IPS-NIHi7 (cell line): ENCODE data around the gene CD79A.

Experiments
- DNase-seq: peaks from one replicate; pipeline ENCODE4 v3.0.0; 2012; ENCODE audit warnings: mixed read lengths; ENCODE audit errors: extremely low spot score

The CD79A gene

GRCh38 chr19:41918653-41919244, 41.7 kb downstream of the CD79A start:
- no peak for DNase-seq

- no peak for DNase-seq
These were observed 43.1 kb downstream of the CD79A start for GRCh38 chr19:41919948-41920712.

GRCh38 chr19:41920882-41921576, 44.0 kb downstream of the CD79A start:
- DNase-seq: no peak

- no peak for DNase-seq
These were observed 44.8 kb downstream of the CD79A start for GRCh38 chr19:41921577-41922576.

- no peak for DNase-seq
These were observed 45.5 kb downstream of the CD79A start for GRCh38 chr19:41922585-41922984.

DNA sequence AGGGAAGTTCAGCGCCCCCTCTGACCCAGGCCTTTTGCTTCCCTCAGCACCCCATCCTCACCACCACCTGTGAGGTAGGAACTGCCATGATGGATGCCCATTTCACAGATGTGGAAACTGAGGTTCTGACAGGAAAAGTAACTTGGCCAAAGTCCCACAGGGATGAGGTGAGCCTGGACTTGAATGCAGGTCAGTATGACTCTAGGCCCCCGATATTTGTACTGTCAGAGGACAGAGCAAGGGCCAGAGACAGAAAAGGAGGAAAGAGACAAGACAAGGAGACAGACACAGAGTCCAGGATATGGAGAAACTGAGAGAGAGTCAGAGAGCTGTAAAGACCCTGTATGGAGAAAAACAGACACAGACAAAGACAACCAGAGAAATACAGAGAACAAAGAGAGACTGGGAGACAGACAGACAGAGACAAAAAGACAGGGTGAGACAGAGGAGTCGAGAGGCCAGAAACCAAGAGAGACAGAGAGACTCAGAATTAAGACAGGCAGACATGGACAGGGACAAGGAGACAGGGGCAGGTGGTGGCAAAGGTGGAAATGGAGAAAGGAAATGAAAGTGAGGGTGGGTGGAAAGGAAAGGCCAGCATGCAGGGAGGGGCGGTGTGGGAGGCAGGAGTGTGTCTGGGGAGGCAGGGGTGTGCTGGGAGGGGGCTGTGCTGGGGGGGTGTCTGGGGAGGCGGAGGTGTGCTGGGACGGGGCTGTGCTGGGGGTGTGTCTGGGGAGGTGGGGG, 46.1 kb downstream of the CD79A start:
- no peak for DNase-seq

GRCh38 chr19:41924151-41925145, 47.4 kb downstream of the CD79A start:
- DNase-seq: no peak

GRCh38 chr19:41925208-41926003, 48.3 kb downstream of the CD79A start:
- DNase-seq: no peak

- no peak for DNase-seq
These were observed 49.1 kb downstream of the CD79A start for GRCh38 chr19:41926028-41926762.

DNA sequence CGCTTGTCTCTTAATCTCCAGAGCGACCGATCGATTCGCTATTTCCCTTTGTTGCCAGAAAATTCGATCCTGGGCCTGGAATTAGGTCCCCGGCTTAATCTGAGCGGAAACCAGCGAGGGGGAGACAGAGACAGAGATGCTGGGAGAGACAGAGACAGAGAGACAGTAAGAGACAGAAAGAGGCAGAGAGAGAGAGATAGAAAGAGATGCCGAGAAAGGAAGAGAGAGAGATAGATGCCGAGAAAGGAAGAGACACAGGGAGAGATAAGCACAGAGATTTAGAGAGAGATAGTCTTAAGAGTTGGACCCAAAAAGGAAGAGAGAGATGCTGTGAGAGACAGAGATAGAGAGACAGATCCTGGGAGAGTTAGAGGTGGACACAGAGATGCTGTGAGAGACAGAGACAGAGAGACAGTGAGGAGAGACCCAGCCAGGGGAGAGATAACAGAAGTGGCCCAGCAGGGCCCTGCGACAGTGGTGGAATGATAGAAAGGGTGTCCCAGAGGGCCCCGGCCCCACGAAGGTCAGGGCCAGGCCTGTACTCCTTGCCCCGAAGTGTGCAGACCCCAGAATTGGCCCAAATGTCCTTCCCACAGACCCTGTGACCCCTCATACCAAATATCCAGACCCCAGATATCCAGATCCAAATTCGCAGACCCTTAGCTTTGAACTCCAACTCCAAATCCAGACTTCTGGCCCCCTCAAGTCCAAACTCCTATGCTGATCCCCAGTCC, 49.9 kb downstream of the CD79A start:
- no peak for DNase-seq

- DNase-seq: peak; percentile 70
These were observed 50.6 kb downstream of the CD79A start for GRCh38 chr19:41927497-41928192.

DNA sequence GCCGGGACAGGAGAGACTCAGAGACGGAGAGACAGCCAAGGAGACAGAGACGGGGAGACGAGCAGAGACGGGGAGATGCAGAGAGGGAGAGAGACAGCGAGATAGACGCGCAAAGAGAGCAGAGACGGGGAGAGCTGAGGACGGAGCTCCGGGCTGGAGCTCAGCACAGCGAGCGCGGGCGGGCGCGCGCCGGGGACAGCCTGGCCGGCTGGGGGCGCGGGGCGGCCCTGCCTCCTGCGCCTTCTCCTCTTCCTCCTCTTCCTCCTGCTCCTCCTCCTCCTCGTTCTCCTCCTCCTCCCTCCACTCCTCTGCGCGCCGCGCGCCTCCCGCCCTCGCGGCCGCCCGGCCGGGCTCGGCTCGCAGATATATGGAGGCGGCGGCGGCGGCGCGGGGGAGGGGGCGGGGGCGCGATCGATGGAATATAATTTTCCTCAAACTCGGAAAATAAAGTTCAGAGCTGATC, 51.2 kb downstream of the CD79A start, which contains the start of gene ERFL:
TSS of gene ERFL (minus strand) at position 229 of the 463 bp plus-strand sequence. CDS start 15,530 bp downstream, outside the sequence.
- DNase-seq: no peak

DNA sequence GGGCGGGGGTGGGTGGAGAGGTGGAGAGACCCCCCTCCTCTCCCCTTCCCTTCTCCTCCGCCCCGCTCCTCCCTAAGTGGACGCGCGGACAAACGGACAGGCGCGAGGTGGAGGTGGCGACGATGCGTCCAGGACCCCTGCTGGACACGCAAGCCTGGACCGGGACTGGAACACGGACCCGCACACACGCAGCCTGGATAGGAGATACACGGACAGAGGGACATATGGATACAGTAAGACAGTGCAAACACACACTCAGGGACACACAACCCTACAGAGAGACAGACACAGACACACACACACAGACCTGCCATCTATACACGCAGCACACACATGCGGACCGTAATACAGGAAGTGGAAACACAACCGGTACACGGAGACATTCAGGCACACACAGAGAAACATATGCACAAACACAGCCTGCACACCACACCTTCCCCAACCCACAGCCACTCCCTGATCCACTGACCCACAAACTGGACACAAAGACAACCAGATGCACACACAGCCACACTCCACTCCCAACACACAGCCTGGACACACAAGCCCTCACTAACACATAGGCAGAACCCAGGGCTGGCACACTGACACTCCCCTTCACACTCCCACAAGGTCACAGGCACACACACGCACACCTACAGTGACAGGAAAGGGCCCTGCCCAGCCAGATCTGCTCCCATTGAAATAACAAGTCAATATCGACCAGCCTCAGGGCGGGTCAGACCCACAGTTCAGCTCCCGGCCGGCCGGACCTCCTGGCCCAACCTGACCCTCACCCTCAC, 51.9 kb downstream of the CD79A start:
- no peak for DNase-seq

- no peak for DNase-seq
These were observed 52.5 kb downstream of the CD79A start for GRCh38 chr19:41929536-41930071.

DNA sequence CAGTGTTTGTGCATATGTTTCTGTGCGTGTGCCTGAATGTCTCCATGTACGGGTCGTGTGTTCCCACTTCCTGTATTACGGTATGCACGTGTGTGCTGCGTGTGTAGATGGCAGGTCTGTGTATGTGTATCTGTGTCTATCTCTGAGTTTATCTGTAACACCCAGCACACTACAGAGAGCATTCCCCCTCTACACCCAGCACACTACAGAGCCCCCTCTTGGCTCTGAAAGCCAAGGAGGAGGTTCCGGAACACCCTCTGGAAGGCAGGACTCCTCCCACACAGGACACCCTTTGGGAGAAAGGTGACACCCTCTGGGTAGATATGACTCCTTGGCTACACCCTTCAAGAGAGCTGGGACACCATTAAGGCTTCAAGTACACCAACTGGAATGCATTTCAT, 53.2 kb downstream of the CD79A start:
- no peak for DNase-seq
